Activated B cell treated with CpG ODN at 0.5 μM for 24 hours (primary cell): ENCODE data around the gene TMEM167A. TPM values are rescaled to one million over a fixed set of nuclear protein-coding genes. Genes with fewer than 3 reads are reported as not detected.

Experiments used
- ATAC-seq: fragments of 200-7000 bp; cut with Tn5 transposase; one replicate; pipeline ENCODE4 v1.10.0; 2021; ENCODE audit warnings: low read depth, mild to moderate bottlenecking, moderate library complexity
- CTCF ChIA-PET: fragments of 350-600 bp; sonication (Branson Sonifier 250); formaldehyde crosslinking; loops from one replicate; lab custom pipeline; 2021; ENCODE audit warnings: antibody characterized with exemption; lab: Charles Lee
- POLR2A ChIA-PET: fragments of 350-600 bp; sonication (Branson Sonifier 250); formaldehyde crosslinking; loops from one replicate; lab custom pipeline; 2021; ENCODE audit warnings: antibody characterized with exemption; lab: Charles Lee
- DNase-seq: peaks from one replicate; pipeline ENCODE4 v3.0.0; 2022
- H3K27ac Mint-ChIP-seq: one replicate; pipeline ENCODE4 v1.8.0; 2020; ENCODE audit warnings: mixed read lengths
- H3K27me3 Mint-ChIP-seq: one replicate; pipeline ENCODE4 v1.8.0; 2021; ENCODE audit warnings: mixed read lengths
- H3K36me3 Mint-ChIP-seq: one replicate; pipeline ENCODE4 v1.8.0; 2021; ENCODE audit warnings: low read depth, mixed read lengths
- H3K4me1 Mint-ChIP-seq: one replicate; pipeline ENCODE4 v1.8.0; 2021; ENCODE audit warnings: mixed read lengths
- H3K4me3 Mint-ChIP-seq: one replicate; pipeline ENCODE4 v1.8.0; 2020; ENCODE audit warnings: mild to moderate bottlenecking, mixed read lengths
- H3K9me3 Mint-ChIP-seq: one replicate; pipeline ENCODE4 v1.8.0; 2020; ENCODE audit warnings: mixed read lengths
- CTCF ChIP-seq: fragments of 200-600 bp; IDR thresholded peaks from one replicate; pipeline ENCODE4 v1.8.0; 2022; ENCODE audit warnings: antibody characterized with exemption, mild to moderate bottlenecking
- intact Hi-C: fragments of 100-400 bp; cut with micrococcal nuclease; formaldehyde crosslinking; loops from one replicate; pipeline ENCODE4 v1.15.1; 2024
- total RNA-seq: library from RNA; stranded (reverse); gene quantifications from 2 replicates; pipeline ENCODE4 v1.2.3, GENCODE V29; 2022

TMEM167A gene
- total RNA-seq, 1 donor from 2014 or later: 50.3 TPM

- intact Hi-C loops: no loop called here
- peaks cover 10% of the 10 kb centered on the region for H3K36me3 Mint-ChIP-seq
- H3K27me3 Mint-ChIP-seq: no peaks in the 10 kb centered on the region
- DNase-seq (no peak), ATAC-seq (no peak)
- H3K27ac Mint-ChIP-seq: no peak overlapping the region
- ChIA-PET POLR2A (no interaction called here), CTCF (no interaction called here)
- H3K9me3 Mint-ChIP-seq: peaks cover 22% of the 10 kb centered on the region
- peaks cover 13% of the 10 kb centered on the region for H3K4me1 Mint-ChIP-seq
- no peak overlapping the region for H3K4me3 Mint-ChIP-seq
- TF ChIP-seq CTCF: no peak
Observed at GRCh38 chr5:83090169-83090568, 13.0 kb upstream of the TMEM167A start.

- Mint-ChIP-seq H3K9me3 (peaks cover 10% of the 10 kb centered on the region), H3K4me1 (no peaks in the 10 kb centered on the region), H3K27ac (no peak overlapping the region), H3K36me3 (no peaks in the 10 kb centered on the region), H3K4me3 (no peak overlapping the region), H3K27me3 (no peaks in the 10 kb centered on the region)
- intact Hi-C loops: no loop called here
- ATAC-seq (no peak), DNase-seq (no peak)
- TF ChIP-seq CTCF: no peak
- CTCF ChIA-PET: no interaction called here
- POLR2A ChIA-PET: no interaction called here
Observed at GRCh38 chr5:83085106-83085505, 7.9 kb upstream of the TMEM167A start.

- CTCF ChIA-PET: no interaction called here
Observed at GRCh38 chr5:83084336-83084735, 7.1 kb upstream of the TMEM167A start.

GRCh38 chr5:83082750-83083149 lies 5.6 kb upstream of the TMEM167A start:
- ATAC-seq: no peak
- DNase-seq: no peak
- ChIA-PET CTCF (no interaction called here), POLR2A (no interaction called here)
- no peak for TF ChIP-seq CTCF
- peaks cover 6% of the 10 kb centered on the region for H3K9me3 Mint-ChIP-seq
- no peaks in the 10 kb centered on the region for H3K27me3 Mint-ChIP-seq
- no peak overlapping the region for H3K4me3 Mint-ChIP-seq
- intact Hi-C loops: no loop called here
- H3K4me1 Mint-ChIP-seq: peaks cover 7% of the 10 kb centered on the region
- no peak overlapping the region for H3K27ac Mint-ChIP-seq
- peaks cover 2% of the 10 kb centered on the region for H3K36me3 Mint-ChIP-seq

More at GRCh38 chr5:83084336-83084735, 7.1 kb upstream of the TMEM167A start:
- H3K9me3 Mint-ChIP-seq: peaks cover 6% of the 10 kb centered on the region
- H3K27me3 Mint-ChIP-seq: no peaks in the 10 kb centered on the region
- no peak overlapping the region for H3K4me3 Mint-ChIP-seq
- POLR2A ChIA-PET: no interaction called here
- DNase-seq: no peak
- no peak for TF ChIP-seq CTCF
- no peak for ATAC-seq
- no peak overlapping the region for H3K27ac Mint-ChIP-seq
- no peaks in the 10 kb centered on the region for H3K4me1 Mint-ChIP-seq
- intact Hi-C loops: no loop called here
- no peaks in the 10 kb centered on the region for H3K36me3 Mint-ChIP-seq

GRCh38 chr5:83077662-83078261 lies 568 bp upstream of the TMEM167A start:
- Mint-ChIP-seq H3K4me3 (peak overlapping the region; percentile 100), H3K36me3 (peaks cover 34% of the 10 kb centered on the region), H3K27ac (peak overlapping the region; percentile 99), H3K27me3 (no peaks in the 10 kb centered on the region), H3K4me1 (peaks cover 39% of the 10 kb centered on the region), H3K9me3 (peaks cover 2% of the 10 kb centered on the region)
- ChIA-PET POLR2A (interaction anchor here (0.6 to 2.4 kb wide), 9 partner anchors 8 to 1327 kb away, joined by 3 to 18 read pairs (median 4); partner anchors contain the start of genes RPS23 and SSBP2), CTCF (no interaction called here)
- DNase-seq: peak; percentile 27
- ATAC-seq: peak; percentile 2
- TF ChIP-seq CTCF: no peak
- intact Hi-C loops: loop anchor here (1.0 to 10.0 kb wide), 9 partner anchors 65 to 1776 kb away; partner anchors contain the start of genes RPS23, SSBP2, VCAN and ZCCHC9
